CD1c-positive myeloid dendritic cell (primary cell): ENCODE measurements around the gene NSD1.
"Not testable (repeated sequence)": the region's sequence is repeated elsewhere in the genome, so short reads cannot be mapped to it uniquely, and the experiment has no call there.

Experiments used
- DNase-seq: peaks from one replicate; pipeline ENCODE4 v3.0.0-alpha.2; 2016; ENCODE audit errors: extremely low spot score

NSD1 gene

DNA sequence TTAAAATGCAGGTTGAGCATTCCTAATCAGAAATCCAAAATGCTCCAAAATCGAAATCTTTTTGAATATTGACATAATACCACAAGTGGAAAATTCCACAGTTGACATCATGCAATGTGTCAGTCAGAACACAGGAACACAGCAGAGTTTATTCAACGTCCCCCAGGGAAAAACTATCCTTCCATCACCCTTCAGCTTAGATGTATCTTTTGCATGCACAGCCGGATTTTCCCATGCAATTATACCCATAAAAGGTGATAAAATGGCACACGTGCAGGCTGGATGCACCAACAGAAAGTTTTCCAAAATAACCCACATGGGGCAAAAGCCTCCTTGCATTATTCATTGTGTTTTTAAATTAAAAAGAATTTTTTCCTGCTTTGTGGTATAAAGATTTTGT is 98.8 kb downstream of the NSD1 start:
- no peak for DNase-seq

DNA sequence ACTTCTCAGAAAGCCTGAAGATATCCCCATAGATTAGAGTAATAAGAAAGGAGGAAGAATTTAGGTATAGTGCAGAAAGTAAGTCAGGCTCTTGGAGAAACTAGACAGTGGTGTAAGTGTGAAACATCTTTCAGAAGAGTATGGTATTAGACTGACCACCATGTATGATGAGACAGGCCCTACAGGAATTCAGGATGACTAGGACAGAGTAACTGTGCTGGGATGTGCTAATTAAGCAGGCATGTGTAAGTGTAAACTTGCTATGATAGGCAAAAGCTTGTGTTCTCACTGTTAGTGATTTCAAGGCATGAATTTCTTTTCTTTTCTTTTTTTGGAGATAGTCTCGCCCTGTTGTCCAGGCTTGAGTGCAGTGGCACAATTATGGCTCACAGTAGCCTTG is 99.2 kb downstream of the NSD1 start:
- DNase-seq: no peak

DNA sequence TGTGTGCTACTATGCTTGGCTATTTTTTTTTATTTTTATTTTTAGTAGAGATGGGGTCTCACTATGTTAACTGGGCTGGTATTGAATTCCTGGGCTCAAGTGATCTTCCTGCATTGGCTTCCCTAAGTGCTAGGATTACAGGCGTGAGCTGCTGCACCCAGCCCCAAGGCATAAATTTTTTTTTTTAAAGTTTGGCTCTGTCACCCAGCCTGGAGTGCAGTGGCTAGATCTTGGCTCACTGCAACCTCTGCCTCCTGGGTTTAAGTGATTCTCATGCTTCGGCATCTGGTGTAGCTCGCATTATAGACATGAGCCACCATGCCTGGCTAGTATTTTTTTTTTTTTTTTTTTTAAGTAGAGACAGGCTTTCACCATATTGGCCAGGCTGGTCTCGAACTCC is 99.6 kb downstream of the NSD1 start:
- DNase-seq: no peak

DNA sequence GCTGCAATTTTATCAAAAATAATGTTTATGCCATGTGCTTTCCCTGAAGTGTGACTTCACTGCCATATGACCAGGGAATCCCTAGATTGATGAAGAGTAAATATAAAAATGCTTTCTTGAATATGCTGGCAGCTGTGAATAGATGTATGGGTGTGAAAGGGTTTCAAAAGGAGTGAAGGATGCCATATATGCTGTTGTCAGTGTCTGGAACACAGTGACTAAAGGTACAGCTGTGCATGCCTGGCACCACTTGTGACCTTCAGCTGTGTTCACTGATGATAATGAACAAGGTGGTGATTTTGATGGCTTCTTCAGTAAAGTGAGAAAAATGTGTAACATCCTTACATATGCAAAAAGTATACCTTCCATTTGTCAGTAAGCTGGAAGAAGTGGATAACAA is 100.2 kb downstream of the NSD1 start:
- DNase-seq: no peak

DNA sequence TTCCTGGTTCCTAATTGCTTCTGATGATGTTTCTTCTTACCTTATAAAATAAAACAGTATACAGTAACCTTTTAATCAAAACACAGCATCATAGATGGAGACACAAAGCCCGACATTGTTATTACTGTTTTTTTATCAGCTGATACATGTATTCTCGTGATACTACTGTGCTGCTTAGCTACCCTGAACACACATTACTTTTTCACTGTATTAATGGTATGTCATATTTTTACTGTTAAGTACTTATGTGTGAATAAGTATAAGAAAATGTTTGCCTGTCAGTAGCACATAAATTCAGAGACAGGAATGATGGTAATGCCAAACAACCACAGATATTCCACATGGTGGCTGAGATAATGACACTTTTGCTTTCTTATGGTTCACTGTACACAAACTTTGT is 101.3 kb downstream of the NSD1 start:
- DNase-seq: no peak

DNA sequence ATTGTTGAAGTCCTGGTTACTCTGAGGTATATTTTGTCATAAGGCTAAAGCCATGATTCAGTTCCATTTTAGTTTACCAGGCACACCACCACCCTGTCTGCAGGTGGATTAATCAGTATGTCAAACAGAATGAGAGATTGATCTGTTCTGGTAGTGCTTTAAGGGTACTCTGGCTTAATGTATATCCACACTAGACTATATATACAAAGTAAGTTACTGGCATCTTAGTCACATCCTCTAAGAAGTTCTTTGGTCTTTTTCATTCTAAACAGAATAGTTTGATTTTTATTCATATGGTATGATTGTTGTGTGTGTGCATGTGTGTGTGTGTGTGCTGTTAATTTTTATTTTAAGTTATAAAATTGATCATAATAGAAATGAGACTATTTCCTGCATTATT is 108.2 kb downstream of the NSD1 start:
- DNase-seq: no peak

DNA sequence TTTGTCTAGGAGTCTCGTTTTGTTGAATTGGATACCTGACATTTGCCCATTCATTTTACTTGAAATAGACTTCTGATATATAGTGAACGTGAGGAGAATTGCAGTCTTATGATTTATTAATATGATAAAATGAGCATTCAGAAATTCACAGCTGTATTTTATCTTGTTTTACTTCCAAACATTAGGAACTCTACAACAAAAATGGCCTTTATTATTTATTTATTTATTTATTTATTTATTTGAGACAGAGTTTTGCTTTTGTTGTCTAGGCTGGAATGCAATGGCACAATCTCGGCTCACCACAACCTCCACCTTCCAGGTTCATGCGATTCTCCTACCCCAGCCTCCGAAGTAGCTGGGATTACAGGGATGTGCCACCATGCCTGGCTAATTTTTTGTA is 108.7 kb downstream of the NSD1 start:
- no peak for DNase-seq

DNA sequence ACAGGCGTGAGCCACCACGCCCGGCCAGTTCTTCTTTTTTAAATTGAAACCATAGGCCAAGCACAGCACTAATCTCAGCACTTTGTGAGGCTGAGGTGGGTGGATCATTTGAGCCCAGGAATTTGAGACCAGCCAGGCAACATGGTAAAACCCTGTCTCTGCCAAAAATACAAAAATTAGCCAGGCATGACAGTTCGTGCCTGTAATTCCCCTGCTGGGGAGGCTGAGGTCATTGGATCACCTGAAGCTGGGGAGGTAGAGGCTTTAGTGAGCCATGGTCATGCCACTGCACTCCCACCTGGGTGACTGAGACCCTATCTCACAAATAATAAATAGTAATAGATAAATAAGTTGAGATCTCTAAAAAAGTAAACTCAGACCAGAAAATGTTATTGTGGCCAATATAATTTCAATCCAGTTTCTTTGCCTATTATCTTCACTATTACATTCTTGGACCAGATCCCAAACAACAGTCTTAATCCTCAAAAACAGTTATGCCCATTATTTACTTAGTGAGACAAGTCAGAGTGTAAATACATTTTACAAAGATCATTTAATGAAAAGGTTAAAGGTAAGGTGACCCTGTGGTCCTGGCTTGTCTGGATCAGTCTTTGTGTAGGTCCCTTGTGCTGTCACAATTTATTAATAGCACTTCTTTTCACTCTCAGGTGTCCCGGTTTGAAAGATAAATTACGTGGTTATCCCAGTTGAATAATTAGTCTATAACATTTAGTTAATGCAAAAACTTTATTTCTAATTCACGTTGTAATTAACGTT is 116.4 kb downstream of the NSD1 start:
- DNase-seq: no peak

DNA sequence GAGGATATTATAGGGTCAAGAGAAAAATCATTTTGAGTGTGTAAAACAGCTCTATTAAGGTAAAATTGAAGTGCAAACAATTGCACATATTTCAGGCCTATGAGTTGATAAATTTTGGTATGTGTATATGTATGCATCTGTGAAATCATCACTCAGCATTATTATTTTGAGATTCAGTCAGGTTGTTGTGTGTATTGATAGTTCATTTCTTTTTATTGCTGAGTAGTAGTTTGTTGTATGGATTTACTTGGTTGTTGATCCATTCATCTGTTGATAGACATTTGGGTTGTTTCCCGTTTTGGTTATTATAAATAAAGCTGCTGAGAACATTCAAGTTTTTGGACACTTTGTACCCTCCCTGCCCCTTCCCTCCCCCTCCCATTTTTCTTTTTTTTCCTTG is 119.7 kb downstream of the NSD1 start:
- no peak for DNase-seq

DNA sequence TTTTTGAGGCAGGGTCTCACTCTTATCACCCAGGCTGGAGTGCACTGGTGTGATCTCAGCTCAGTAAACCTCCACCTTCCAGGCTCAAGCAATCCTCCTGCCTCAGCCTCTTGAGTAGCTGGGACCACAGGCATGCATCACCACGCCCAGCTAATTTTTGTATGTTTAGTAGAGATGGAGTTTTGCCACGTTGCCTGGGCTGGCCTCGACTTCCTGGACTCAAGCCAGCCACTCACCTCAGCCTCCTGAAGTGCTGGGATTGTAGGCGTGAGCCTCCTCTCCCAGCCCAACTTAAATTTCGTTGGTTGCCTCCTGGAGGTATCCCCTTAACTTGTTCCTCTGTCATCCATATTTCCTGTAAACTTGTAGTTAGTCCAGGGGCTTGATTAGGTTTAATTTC is 122.7 kb downstream of the NSD1 start:
- no peak for DNase-seq

DNA sequence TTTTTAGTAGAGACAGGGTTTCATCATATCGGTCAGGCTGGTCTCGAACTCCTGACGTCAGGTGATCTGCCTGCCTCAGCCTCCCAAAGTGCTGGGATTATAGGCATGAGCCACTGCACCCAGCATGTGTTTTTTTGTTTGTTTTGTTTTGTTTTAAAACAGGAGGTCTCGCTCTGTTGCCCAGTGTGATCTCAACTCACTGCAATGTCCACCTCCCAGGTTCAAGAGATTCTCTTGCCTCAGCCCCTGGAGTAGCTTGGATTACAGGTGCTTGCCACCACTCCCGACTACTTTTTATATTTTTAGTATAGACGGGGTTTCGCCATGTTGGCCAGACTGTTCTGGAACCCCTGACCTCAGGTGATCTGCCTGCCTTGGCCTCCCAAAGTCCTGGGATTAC is 125.1 kb downstream of the NSD1 start:
- DNase-seq: not testable (repeated sequence)

DNA sequence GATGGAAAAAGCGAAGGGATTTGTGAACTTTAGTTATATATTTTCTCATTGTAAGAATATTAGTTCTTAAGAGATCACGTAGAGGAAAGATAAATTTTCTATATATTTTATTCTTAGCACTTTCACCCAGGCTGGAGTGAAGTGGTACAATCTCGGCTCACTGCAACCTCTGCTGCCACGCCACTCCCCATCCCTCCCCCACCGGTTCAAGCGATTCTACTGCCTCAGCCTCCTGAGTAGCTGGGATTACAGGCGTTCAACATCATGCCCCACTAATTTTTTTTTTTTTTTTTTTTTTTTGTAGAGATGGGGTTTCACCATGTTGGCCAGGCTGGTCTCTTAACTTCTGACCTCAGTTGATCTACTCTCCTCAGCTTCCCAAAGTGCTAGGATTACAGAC is 127.4 kb downstream of the NSD1 start:
- DNase-seq: no peak

DNA sequence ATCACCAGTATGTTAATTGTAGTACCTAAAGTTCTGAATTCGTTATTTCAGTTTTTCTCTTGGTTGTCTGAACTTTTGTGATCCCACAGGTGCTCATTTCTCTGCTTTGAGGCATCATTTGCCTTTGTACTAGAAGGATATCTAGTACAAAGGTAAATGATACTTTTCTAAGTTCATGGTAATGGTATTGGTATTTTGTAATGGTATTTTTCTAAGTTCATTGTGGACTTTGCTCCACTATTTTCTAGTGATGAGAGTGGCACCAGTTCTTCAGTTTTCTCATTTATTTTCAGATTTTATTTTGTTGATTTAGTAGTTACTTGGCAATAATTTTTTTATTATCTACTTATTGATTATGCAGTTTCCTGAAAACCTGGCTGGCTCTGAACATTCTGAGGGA is 127.9 kb downstream of the NSD1 start:
- DNase-seq: no peak

DNA sequence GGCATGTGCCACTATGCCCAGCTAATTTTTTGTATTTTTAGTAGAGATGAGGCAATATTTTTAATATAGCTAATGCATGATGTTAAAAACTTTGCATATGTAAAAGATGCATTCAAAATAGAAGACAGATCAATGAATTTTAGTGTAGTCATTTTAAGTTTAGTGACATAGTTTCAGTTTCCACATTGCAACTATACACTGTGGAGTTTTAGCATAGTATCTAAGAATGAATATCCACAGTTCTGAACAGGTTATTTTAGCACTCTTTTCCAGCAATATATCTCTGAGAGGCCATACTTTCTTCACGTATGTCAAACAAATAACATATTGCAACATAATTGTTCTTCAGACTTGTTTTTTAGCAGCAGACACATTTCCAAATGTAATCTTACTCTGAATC is 130.6 kb downstream of the NSD1 start:
- no peak for DNase-seq

DNA sequence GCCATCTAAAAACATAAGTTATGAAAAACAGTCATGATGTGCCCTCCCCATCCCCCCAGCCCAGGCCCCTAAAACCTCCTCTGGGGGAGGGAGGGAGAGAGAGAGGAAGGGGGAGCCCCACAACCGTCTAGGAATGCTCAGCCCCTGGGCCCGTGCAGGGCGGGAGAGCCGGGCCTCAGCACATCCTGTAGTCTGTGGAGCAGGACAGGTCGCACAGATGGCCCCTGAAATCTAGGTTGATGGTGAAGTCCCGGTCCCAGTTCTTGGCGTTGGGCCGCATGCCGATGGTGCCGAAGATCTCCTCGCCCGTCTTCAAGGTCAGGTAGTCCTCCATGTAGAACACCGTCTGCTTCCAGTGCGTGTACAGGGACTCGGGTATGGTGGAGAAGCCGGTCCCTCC is 131.8 kb downstream of the NSD1 start:
- no peak for DNase-seq

DNA sequence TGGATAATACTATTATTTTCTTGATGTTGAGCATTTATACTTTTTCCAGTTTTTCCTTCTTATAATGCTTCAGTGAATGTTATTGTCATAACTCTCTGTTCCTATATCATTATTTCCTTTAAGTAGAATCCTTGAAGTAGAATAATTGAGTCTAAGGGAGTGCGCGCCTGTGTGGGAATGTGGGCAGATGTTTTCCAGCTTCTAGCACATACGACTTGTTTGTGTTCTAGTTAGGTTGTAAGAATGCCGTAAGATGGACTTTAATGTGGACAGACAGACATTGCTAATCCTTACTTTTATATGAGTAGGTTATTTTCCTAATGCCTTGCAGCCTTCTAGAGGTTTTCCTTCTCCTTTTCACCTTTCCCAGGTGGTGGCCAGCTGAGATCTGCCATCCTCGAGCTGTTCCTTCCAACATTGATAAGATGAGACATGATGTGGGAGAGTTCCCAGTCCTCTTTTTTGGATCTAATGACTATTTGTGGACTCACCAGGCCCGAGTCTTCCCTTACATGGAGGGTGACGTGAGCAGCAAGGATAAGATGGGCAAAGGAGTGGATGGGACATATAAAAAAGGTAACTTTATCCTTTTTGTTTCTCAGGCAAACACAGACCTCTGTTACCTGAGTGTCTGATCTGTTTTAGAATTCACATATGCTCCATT is 135.8 kb downstream of the NSD1 start:
- DNase-seq: no peak

DNA sequence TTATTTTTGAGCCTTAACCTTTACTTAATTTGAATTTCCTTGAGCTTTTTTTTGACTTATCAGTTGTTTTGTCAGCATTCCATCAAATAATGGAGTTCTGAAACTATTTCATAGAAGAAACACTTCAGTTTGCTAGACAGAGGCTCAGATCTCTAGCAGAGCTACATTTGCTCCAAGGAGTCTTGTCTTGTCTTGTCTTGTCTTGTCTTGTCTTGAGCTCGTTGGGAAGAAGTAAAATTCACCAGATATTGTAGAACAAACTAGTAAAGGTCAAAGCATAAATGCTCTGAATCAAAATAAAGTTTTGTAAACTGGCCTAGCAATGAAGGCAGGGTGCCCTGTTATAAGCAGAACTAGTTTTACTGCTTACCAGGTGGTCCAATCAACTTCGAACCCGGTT is 136.4 kb downstream of the NSD1 start:
- DNase-seq: no peak

DNA sequence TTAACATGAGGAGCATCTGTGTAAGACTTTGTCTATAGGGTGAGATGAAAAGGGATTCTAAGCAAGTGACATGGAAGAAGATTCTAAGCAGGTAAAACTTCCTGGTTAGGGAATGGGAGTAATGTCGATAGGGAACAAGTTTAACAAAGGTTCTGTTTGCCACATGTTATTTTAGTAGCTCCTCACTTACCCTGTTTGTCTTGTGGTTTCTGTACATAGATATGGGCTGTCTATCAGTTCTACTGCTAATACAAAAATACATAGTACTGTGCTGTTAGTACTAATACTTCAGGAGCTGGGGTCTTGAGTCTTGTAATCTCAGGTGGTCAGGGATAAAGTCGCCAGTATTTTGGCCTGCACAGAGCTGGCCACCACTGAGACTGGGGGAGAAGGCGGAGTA is 137.1 kb downstream of the NSD1 start:
- no peak for DNase-seq

DNA sequence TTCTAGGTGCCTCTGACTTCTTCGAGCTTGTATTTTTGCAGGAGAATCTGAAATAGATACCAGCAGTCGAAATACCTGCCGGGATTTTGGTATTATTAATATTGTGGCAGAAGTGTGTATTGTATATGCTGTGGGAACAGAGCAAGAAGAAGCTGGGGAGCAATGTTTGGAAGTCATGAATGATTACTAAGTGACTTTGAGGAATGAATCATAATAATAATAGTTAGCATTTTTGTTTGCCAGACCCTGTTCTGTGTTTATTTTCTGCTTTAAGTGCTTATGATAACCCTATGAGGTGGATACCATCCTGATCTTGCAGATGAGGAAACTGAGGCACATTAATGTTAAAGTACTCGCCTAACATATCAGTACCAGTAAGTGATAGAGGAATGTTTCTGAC is 137.5 kb downstream of the NSD1 start:
- DNase-seq: no peak

DNA sequence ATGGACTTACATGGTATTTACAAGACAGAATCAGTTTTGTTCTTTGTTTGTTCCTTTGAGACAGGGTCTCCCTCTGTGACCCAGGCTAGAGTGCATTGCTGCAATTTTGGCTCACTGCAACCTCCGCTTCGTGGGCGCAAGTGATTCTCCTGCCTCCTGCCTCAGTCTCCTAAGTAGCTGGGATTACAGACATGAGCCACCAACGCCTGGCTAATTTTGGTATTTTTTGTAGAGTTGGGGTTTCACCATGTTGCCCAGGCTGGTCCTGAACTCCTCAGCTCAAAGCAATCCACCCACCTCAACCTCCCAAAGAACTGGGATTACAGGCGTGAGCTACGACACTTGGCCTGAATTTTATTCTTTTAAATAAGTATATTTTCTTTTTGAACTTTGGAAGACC is 142.3 kb downstream of the NSD1 start:
- DNase-seq: no peak

DNA sequence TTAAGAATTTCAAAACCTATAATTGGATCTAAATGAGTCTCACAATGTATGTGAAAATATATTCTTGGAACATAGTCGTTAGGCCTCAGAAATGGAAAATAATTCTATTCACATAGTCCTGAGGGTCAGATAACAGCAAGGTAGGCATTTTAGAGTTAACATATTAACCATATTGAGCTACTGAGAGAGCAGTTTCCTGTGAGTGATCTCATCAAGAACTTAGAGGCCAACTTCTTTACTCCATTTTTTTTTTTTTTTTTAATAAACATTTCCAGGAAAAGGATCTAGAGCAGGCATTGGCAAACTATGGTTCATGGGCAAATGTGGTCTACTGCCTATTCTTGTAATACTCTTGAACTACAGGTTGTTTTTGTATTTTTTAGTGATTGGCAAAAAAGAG is 143.3 kb downstream of the NSD1 start:
- no peak for DNase-seq

DNA sequence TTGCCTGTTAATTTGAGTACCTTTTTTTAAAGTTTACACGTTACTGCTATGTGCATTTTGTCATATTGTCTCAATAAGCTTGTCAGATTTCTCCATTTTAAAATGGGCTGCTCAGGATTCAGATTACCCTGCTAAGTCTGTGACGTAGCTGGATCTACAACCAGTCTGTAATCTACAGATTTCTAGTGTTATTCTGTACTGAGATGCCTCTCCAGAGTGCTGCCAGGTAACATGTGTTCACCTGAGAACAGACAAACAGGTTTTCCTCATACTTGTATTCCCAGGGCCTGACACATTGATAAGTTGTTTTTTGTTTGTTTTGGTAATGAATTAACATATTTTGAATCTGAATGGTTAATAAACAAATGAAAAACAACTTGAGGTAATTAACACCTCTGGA is 154.6 kb downstream of the NSD1 start:
- DNase-seq: no peak

DNA sequence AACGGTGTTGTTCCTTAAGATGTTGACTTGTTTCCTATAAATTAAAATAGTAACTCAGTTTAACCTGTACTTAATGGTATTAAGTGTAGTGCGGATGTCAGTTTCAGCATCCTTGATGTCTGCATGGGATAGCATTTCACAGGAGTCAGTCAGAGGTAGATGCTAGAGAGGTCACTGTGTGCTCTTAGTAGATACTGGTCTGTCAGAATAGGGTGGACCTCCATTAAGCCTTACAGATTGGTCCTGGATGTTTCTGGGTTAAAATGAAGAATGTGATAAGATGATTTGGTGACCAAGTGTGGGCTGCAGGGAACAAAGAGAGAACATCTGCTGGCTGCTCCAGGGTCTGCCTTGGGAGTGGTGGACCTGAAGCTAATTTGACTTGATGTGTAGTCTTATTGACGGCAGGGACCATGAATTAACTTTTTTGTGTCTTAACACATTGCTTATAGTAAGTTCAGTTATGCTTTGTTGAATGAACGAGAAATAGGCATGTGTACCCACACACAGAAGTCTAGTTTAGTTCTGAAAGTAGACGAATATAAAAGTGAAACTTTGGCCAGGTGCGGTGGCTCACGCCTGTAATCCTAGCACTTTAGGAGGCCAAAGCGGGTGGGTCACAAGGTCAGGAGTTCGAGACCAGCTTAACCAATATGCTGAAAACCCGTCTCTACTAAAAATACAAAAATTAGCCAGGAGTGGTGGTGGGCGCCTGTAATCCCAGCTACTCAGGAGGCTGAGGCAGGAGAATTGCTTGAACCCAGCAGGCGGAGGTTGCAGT is 157.4 kb downstream of the NSD1 start:
- DNase-seq: no peak
